GM21528 (cell line): Measurements from ENCODE around the gene PPP1R7.

Experiments
- ATAC-seq: cut with Tn5 transposase; IDR thresholded peaks from one replicate; pipeline ENCODE4 v1.9.1; 2021; ENCODE audit warnings: mild to moderate bottlenecking, moderate library complexity; ENCODE audit not compliant: unreplicated experiment, low FRiP score

PPP1R7 gene

GRCh38 chr2:241157841-241158545, 7.7 kb downstream of the PPP1R7 start:
- ATAC-seq, result no peak

- ATAC-seq, result no peak
Measured at GRCh38 chr2:241158546-241158900, 8.3 kb downstream of the PPP1R7 start.

GRCh38 chr2:241159116-241159515, 8.8 kb downstream of the PPP1R7 start:
- ATAC-seq, result no peak

GRCh38 chr2:241160318-241160717, 10.1 kb downstream of the PPP1R7 start:
- no peak for ATAC-seq

- ATAC-seq, result no peak
Measured at GRCh38 chr2:241161646-241162281, 11.5 kb downstream of the PPP1R7 start.

- ATAC-seq, result no peak
Measured at GRCh38 chr2:241163601-241164118, 13.4 kb downstream of the PPP1R7 start.

GRCh38 chr2:241168366-241168765, 18.1 kb downstream of the PPP1R7 start:
- no peak for ATAC-seq

- no peak for ATAC-seq
Measured at GRCh38 chr2:241173557-241173956, 23.3 kb downstream of the PPP1R7 start.

- ATAC-seq, result no peak
Measured at GRCh38 chr2:241177526-241178334, 27.5 kb downstream of the PPP1R7 start.

GRCh38 chr2:241178961-241179360, 28.7 kb downstream of the PPP1R7 start:
- no peak for ATAC-seq

GRCh38 chr2:241179899-241180298, 29.6 kb downstream of the PPP1R7 start:
- no peak for ATAC-seq

- ATAC-seq, result no peak
Measured at GRCh38 chr2:241180495-241180894, 30.2 kb downstream of the PPP1R7 start.

GRCh38 chr2:241182126-241182525, 31.9 kb downstream of the PPP1R7 start:
- ATAC-seq, result no peak

- no peak for ATAC-seq
Measured at GRCh38 chr2:241182531-241183133, 32.4 kb downstream of the PPP1R7 start.

GRCh38 chr2:241183221-241183620, 33.0 kb downstream of the PPP1R7 start:
- no peak for ATAC-seq

- ATAC-seq, result no peak
Measured at GRCh38 chr2:241184901-241185300, 34.6 kb downstream of the PPP1R7 start.

GRCh38 chr2:241185961-241186360, 35.7 kb downstream of the PPP1R7 start:
- no peak for ATAC-seq

GRCh38 chr2:241187101-241187917, 37.0 kb downstream of the PPP1R7 start:
- ATAC-seq, result no peak

GRCh38 chr2:241187918-241188234, 37.6 kb downstream of the PPP1R7 start:
- no peak for ATAC-seq
